GM12891 (cell line): ENCODE data around the gene TGFBR2.

Source experiments
- POLR2A ChIP-seq: IDR thresholded peaks from 2 replicates; pipeline ENCODE4 v1.6.1; 2011; ENCODE audit warnings: low read depth, low read length, control low read depth
- POLR2AphosphoS5 ChIP-seq: IDR thresholded peaks from 2 replicates; pipeline ENCODE4 v1.6.1; 2011; ENCODE audit warnings: low read depth, low read length, control low read depth

DNA sequence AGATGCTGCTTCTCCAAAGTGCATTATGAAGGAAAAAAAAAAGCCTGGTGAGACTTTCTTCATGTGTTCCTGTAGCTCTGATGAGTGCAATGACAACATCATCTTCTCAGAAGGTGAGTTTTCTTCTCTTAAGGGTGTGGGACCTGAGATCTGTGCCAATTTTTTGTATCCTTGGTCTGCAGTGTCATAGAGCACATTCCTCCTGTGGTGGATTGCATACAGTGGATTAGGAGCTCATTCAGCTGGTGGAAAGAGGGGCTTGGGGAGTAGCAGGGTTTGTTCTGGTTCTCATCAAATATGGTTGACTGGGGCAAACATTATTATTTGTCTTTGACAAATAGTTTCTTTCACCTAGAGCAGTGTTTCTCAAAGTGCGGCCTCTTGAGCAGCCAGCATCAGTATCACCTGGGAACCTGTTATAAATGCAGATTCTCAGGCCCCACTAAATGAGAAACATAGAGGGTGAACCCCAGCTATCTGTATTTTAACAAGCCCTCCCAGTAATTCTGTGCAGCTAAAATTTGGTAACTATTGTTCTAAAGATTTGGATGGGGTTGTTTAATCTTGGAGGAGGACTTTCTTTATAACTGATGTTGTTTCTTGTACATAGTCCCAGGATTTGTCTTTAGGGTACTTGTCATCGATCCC, 44.1 kb downstream of the TGFBR2 start:
- TF ChIP-seq POLR2A = no peak
- no peak for TF ChIP-seq POLR2AphosphoS5
